T-helper 1 cell treated with Interleukin-12 subunit alpha and Interleukin-12 subunit beta and Interleukin-4 antibody, amounts not matched to agents 30 ng/mL and 1 ng/mL, for 36 hours (primary cell): Measurements from ENCODE around the gene SNX9. TPM values are rescaled to one million over a fixed set of nuclear protein-coding genes. Genes with fewer than 3 reads are reported as not detected.
"Not testable (repeated sequence)": the region's sequence is repeated elsewhere in the genome, so short reads cannot be mapped to it uniquely, and the experiment has no call there.

Source experiments
- intact Hi-C: fragments of 100-400 bp; cut with micrococcal nuclease; formaldehyde crosslinking; loops from one replicate; pipeline ENCODE4 v1.15.1; 2024
- total RNA-seq: library from RNA; stranded (reverse); gene quantifications from 2 replicates; pipeline ENCODE4 v1.2.3, GENCODE V29; 2022

Gene SNX9
- total RNA-seq, 1 donor from 2014 or later, result 14.2 TPM

- intact Hi-C loops, result not testable (repeated sequence)
Measured at GRCh38 chr6:157972177-157972576, 149.1 kb downstream of the SNX9 start.

DNA sequence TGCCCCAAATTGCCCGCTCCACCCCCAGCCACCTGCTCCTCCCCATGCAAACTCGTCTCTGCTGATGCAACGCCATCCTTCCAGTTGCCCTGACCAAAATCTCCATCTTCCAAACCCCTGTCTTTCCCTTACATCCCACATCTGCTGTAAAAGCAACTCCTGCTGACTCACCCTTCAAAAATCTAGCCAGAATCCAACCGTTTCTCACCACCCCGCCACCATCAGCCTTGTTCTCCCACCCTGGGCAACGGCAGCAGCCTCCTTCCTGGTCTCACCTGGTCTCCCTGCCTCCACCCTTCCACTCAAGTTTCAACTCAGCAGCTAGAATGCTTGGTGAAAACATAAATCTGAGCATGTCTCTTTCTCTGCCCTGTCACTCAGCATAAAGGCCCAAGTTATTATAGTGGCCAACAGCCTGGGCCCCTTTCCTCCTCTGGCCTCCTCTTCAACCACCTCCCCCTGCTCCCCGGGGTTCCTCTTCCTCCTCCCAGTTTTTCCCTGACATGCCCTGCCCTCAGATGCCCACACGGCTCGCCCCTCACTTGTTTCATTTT lies 151.4 kb downstream of the SNX9 start:
- intact Hi-C loops, result no loop called here

GRCh38 chr6:157974967-157975366 lies 151.9 kb downstream of the SNX9 start:
- intact Hi-C loops, result no loop called here

GRCh38 chr6:157975456-157975855 lies 152.4 kb downstream of the SNX9 start:
- intact Hi-C loops, result no loop called here

DNA sequence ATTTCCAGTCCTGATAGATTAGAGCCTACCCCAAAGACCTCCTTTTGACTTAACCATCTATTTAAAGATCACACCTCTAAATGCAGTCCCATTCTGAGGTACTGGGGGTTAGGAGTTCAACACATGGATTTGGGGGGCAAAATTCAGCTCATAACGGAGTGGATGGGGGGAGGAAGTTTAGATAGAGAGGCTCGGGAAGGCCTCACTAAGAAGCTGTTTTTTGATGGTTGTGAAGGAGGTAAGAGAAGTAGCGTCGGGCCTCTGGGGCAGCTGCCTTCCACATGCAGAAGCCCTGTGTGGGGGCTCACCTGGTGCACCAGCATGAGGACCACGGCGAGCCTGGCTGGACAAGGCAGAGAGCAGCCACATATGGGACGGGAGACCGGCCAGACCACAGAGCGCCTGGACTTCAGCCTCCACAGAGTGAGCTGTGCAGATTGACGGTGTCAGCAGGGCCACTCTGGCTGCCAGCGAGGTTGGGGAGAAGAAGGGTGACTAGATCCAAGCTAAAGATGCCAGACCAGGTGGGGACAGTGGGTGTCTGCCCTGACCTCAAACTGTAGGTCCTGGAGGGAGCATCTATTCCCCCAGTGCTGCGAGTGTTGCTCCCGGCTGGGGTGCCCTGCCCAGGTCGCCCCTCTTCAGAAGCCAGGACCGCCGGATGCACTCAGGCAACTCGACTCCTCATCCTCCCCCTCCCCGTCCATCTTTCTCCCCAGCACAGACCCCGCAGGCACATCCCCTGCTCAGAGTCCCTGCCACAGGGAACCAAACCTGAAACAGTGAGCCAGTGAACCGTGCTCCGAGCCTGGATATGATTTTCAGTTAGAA lies 153.5 kb downstream of the SNX9 start:
- intact Hi-C loops, result no loop called here

- intact Hi-C loops, result no loop called here
Measured at GRCh38 chr6:157977176-157977804, 154.2 kb downstream of the SNX9 start.

GRCh38 chr6:157978021-157978783 lies 155.2 kb downstream of the SNX9 start:
- intact Hi-C loops, result no loop called here

- intact Hi-C loops, result loop anchor here (1.0 to 5.0 kb wide), 8 partner anchors 18 to 958 kb away; partner anchors contain the start of gene ZDHHC14
Measured at GRCh38 chr6:157980288-157981131, 157.5 kb downstream of the SNX9 start.

DNA sequence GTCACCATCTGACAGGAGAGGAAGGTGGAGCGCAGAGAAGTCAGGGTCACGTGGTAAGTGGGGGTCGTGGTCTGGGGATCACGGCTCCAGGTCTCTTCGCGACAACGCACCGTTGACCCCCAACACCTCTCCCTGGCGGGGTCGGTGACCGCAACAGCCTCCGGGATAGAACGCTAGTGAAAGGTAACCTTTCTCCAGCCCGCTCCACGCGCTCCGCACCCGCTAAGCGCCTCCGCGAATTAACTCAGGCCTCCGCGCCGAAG lies 158.0 kb downstream of the SNX9 start:
- intact Hi-C loops, result loop anchor here (1.0 to 5.0 kb wide), 8 partner anchors 18 to 959 kb away; partner anchors contain the start of gene ZDHHC14

GRCh38 chr6:157981395-157982101 lies 158.5 kb downstream of the SNX9 start, which contains the start of gene SYNJ2:
Gene SYNJ2 (plus strand): TSS chr6:157981863. CDS start chr6:157981962, 99 bp downstream.
- intact Hi-C loops, result loop anchor here (1.0 to 5.0 kb wide), 12 partner anchors 9 to 959 kb away; partner anchors contain the start of genes GTF2H5, SERAC1 and ZDHHC14

- intact Hi-C loops, result loop anchor here (1.0 to 5.0 kb wide), 5 partner anchors 8 to 960 kb away; partner anchors contain the start of genes GTF2H5 and SERAC1
Measured at GRCh38 chr6:157982102-157982562, 159.1 kb downstream of the SNX9 start.

DNA sequence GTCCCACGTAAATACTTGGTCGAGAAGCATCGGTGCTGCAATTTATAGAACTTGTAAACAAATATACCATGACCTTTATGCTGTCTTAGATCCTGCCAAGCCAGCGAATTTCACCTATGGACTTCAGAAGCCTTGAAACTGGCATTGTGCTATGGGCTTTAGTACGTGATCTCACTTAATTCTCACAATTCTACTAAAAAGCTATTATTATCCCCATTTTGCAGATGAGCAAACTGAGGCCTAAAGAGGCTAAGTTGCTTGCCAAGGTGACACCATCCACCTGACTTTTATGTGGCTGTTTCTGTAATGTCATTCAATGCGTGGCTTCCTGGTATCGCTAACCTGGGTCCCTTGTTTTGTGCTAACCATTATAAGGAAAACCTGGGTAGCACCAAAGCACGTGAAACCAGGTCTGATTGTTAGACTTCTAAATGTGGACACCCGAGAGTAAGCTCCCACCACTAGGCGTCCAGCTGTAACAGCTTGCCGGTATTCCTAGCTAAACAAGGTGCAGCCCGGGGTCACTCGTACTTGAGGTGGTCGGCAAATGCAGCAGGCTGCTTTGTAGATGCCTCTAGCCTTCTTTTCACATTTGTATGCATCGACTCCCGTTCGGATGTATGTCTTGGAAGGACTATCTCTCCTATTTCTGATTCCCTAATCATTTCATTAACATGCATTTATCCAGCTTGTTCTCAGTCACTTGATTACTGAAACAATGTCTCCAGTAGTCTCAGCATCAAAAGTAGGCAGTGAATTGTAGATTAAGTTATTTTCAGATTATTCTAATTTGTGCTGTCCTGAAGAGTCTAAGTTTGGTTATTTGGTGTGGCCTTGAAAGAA lies 159.7 kb downstream of the SNX9 start:
- intact Hi-C loops, result loop anchor here (1.0 to 5.0 kb wide), 5 partner anchors 8 to 960 kb away; partner anchors contain the start of genes GTF2H5 and SERAC1

- intact Hi-C loops, result loop anchor here (2.0 to 5.0 kb wide), 2 partner anchors 99 to 961 kb away; no protein-coding TSS in a partner anchor
Measured at GRCh38 chr6:157983406-157984119, 160.5 kb downstream of the SNX9 start.

DNA sequence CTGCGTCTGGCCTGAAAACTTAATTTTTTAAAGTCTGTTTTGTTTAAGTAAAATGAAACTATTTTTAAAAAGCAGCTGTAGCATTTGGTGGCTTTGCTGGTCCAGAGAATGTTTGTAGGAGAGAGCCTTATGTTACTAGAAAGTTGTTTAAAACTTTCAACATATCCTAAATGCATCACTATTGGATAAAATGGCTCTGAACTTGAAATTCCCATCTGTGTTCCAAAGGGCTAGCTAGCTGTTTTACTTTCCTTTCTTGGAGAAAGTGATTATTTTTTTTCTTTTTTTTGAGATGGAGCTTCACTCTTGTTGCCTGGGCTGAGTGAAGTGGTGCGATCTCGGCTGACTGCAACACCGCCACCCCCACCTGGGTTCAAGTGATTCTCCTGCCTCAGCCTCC lies 161.1 kb downstream of the SNX9 start:
- intact Hi-C loops, result loop anchor here (5.0 kb wide), 1 partner anchor 962 kb away; no protein-coding TSS in a partner anchor

- intact Hi-C loops, result loop anchor here (5.0 kb wide), 1 partner anchor 962 kb away; no protein-coding TSS in a partner anchor
Measured at GRCh38 chr6:157984686-157985225, 161.7 kb downstream of the SNX9 start.

GRCh38 chr6:157985378-157986155 lies 162.5 kb downstream of the SNX9 start:
- intact Hi-C loops, result no loop called here
